Natural killer cell (primary cell): ENCODE results near the gene NID1. TPM values are rescaled to one million over a fixed set of nuclear protein-coding genes. Genes with fewer than 3 reads are reported as not detected.

Experiments
- ATAC-seq, 3 donors: fragments of 150-1000 bp in 2 of 3; fragments of 200-7000 bp in 1 of 3; cut with Tn5 transposase; 1 replicate in 1 of 3; 2 replicates in 2 of 3; pipeline ENCODE4 v1.10.0; 2021; ENCODE audit warnings: mild to moderate bottlenecking in 2 of 3, moderate library complexity in 2 of 3
- DNase-seq, 2 donors: peaks; one replicate each; pipeline versions ENCODE4 v3.0.0 to v3.0.0-alpha.2; 2013 to 2021; ENCODE audit warnings: mixed read lengths in 1 of 2
- H3K27ac ChIP-seq: one replicate; pipeline ENCODE4 v1.5.1; 2013; ENCODE audit warnings: mild to moderate bottlenecking, low read length
- H3K27me3 ChIP-seq: one replicate; pipeline ENCODE4 v1.6.1; 2013; ENCODE audit warnings: low read length; ENCODE audit not compliant: control insufficient read depth, insufficient read depth
- H3K36me3 ChIP-seq: one replicate; pipeline ENCODE4 v1.6.1; 2013; ENCODE audit warnings: low read length; ENCODE audit not compliant: control insufficient read depth, insufficient read depth
- H3K4me1 ChIP-seq: one replicate; pipeline ENCODE4 v1.6.1; 2013; ENCODE audit warnings: low read length; ENCODE audit not compliant: control insufficient read depth, insufficient read depth
- H3K4me3 ChIP-seq: one replicate; pipeline ENCODE4 v1.5.1; 2013; ENCODE audit warnings: low read length
- H3K9me3 ChIP-seq: one replicate; pipeline ENCODE4 v1.6.1; 2013; ENCODE audit warnings: low read length; ENCODE audit not compliant: control insufficient read depth, insufficient read depth
- H3K27ac Mint-ChIP-seq, 2 donors: one replicate each; pipeline ENCODE4 v1.8.0; 2022; ENCODE audit warnings: mild to moderate bottlenecking in 2 of 2, mixed read lengths in 2 of 2, moderate library complexity in 1 of 2
- H3K27me3 Mint-ChIP-seq, 2 donors: one replicate each; pipeline ENCODE4 v1.8.0; 2022; ENCODE audit warnings: low read depth in 2 of 2, mixed read lengths in 2 of 2
- H3K36me3 Mint-ChIP-seq: one replicate; pipeline ENCODE4 v1.8.0; 2022; ENCODE audit warnings: mixed read lengths
- H3K4me1 Mint-ChIP-seq, 2 donors: one replicate each; pipeline ENCODE4 v1.8.0; 2022; ENCODE audit warnings: mixed read lengths in 2 of 2
- H3K4me3 Mint-ChIP-seq: one replicate; pipeline ENCODE4 v1.8.0; 2022; ENCODE audit warnings: mild to moderate bottlenecking, moderate library complexity, mixed read lengths
- H3K9me3 Mint-ChIP-seq, 2 donors: one replicate each; pipeline ENCODE4 v1.8.0; 2022; ENCODE audit warnings: mixed read lengths in 2 of 2
- WGBS: methylation state at CpG from one replicate; pipeline ENCODE4 v1.1.7; 2013; ENCODE audit warnings: missing lambda C conversion rate; ENCODE audit not compliant: insufficient coverage; 5-methylcytosine and 5-hydroxymethylcytosine counted together
- intact Hi-C: fragments of 100-400 bp; cut with micrococcal nuclease; formaldehyde crosslinking; loops from one replicate; pipeline ENCODE4 v1.14.2; 2022
- total RNA-seq, 4 donors: library from RNA; stranded (reverse); fragments of 120-200 nt in 1 of 4; gene quantifications; one replicate each; pipeline versions ENCODE4 v1.2.3 to v1.2.4, GENCODE V29; 2013 to 2022
- TF ChIP-seq, protein P1 (sequence below): fragments of 200-600 bp; IDR thresholded peaks from one replicate; pipeline ENCODE4 v1.8.0; 2022; ENCODE audit warnings: antibody characterized with exemption

NID1 gene
- total RNA-seq, 3 donors from 2014 or later (not counting 1 experiment from before 2014, with no cell fraction given), result 0.32 to 0.92 (median 0.85) TPM

DNA sequence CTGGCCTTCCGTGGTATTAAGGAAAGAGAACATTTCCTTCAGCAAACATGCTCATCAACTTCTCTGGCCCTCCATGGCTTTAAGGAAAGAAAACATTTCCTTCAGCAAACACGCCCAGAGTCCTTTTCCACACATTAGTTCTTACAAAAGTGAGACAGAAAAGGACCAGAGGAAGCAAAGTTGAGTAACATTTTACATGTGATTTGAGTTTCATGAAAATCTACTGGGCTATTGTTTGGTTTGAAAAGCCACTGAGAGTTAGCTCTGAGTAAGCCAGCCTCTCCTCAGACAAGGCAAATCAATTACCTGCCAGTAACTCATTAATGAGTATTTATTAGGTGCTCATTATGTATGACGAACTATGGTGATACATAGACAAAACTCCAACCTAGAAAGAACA is 78.0 kb downstream of the NID1 start:
- H3K27ac ChIP-seq, result no peak overlapping the region
- 68% methylated on average over 2 of the region's 3 CpGs for WGBS

DNA sequence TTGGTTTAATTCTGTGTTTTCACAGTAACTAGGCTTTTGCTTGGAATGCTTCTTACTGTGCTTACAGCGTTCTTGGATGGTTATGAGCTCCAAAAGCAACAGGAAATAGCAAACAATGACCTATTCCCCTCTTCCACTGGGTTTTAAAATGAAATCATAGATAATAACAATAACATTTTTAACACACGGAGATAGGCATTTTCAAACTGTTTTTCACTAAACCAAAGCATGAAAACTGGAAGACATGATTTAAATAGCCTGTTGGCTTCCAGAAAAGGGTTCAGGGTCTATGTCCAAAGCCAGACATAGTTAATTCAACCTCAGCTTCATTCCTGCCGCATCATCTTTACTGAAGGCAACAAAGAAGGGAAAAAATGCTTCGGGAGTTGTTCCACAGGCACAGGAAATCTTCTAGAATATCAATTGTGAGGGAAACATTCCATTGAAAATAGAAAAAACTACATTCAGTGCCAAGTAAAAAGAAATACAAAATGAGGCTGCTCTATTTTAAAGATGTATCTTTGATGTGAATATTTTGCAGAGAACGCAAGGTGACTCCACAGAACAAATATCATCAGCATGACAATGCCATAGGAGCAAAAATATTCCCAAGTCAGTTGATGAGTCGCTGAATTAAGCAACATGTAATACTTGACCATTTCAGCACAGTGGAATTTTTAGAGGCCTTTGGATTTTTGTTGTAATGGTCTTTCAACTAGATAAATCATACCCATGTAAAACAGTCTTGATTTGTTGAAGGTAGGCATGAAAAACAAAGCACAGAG is 80.7 kb downstream of the NID1 start:
- WGBS, result 92% methylated on average over 4 of the region's 6 CpGs
- no peak overlapping the region for H3K4me3 Mint-ChIP-seq
- no peaks in the 10 kb centered on the region for H3K27me3 ChIP-seq
- peaks cover 10 to 16% of the 10 kb centered on the region in 2 donors for H3K27me3 Mint-ChIP-seq
- no peaks in the 10 kb centered on the region for H3K36me3 Mint-ChIP-seq
- no peaks in the 10 kb centered on the region for H3K9me3 ChIP-seq
- H3K36me3 ChIP-seq, result no peaks in the 10 kb centered on the region
- TF ChIP-seq, protein P1, sequence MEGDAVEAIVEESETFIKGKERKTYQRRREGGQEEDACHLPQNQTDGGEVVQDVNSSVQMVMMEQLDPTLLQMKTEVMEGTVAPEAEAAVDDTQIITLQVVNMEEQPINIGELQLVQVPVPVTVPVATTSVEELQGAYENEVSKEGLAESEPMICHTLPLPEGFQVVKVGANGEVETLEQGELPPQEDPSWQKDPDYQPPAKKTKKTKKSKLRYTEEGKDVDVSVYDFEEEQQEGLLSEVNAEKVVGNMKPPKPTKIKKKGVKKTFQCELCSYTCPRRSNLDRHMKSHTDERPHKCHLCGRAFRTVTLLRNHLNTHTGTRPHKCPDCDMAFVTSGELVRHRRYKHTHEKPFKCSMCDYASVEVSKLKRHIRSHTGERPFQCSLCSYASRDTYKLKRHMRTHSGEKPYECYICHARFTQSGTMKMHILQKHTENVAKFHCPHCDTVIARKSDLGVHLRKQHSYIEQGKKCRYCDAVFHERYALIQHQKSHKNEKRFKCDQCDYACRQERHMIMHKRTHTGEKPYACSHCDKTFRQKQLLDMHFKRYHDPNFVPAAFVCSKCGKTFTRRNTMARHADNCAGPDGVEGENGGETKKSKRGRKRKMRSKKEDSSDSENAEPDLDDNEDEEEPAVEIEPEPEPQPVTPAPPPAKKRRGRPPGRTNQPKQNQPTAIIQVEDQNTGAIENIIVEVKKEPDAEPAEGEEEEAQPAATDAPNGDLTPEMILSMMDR, result no peak
- peaks cover 9% of the 10 kb centered on the region for H3K4me1 ChIP-seq
- ATAC-seq (no peak), DNase-seq (no peak)
- intact Hi-C loops, result no loop called here
- no peaks in the 10 kb centered on the region for H3K9me3 Mint-ChIP-seq
- H3K27ac Mint-ChIP-seq, result no peak overlapping the region
- H3K4me3 ChIP-seq, result no peak overlapping the region
- no peaks in the 10 kb centered on the region for H3K4me1 Mint-ChIP-seq
- no peak overlapping the region for H3K27ac ChIP-seq

More for the DNA sequence above, 78.0 kb downstream of the NID1 start:
- Histone ChIP-seq H3K4me3 (no peak overlapping the region), H3K4me1 (no peaks in the 10 kb centered on the region), H3K9me3 (peaks cover 3% of the 10 kb centered on the region), H3K36me3 (no peaks in the 10 kb centered on the region), H3K27me3 (no peaks in the 10 kb centered on the region)
- no peak overlapping the region for H3K27ac Mint-ChIP-seq
- ATAC-seq, result no peak
- no peaks in the 10 kb centered on the region for H3K36me3 Mint-ChIP-seq
- no peaks in the 10 kb centered on the region for H3K4me1 Mint-ChIP-seq
- DNase-seq, result no peak
- H3K9me3 Mint-ChIP-seq, result peaks cover 0 to 4% of the 10 kb centered on the region in 2 donors
- TF ChIP-seq, protein P1, result no peak
- H3K4me3 Mint-ChIP-seq, result no peak overlapping the region
- H3K27me3 Mint-ChIP-seq, result peaks cover 5 to 16% of the 10 kb centered on the region in 2 donors
- intact Hi-C loops, result no loop called here

DNA sequence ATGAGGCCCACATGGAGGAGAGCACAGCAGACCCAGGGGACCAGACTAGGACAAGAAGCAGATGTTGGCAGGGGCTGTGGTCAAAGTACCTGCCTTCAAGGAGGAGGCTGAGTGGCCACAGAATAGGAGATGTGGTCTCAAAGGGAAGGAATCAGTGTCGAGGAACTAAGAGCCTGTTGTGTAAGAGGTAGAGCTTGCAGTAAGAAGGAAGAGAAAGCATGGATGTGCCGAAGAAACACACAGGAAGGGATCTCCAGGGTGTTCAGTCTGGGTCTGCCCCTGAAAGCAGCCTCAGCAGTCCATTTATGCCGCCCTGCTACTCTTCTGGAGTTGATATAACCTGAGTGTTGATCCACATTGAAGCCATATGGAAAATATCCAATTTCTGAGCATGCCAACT is 83.9 kb downstream of the NID1 start:
- no peak for ATAC-seq
- 38% methylated on average over 3 of the region's 3 CpGs for WGBS

More for the DNA sequence above, 83.9 kb downstream of the NID1 start:
- Histone ChIP-seq H3K27ac (no peak overlapping the region), H3K4me3 (no peak overlapping the region), H3K9me3 (no peaks in the 10 kb centered on the region), H3K27me3 (no peaks in the 10 kb centered on the region), H3K4me1 (peaks cover 9% of the 10 kb centered on the region), H3K36me3 (no peaks in the 10 kb centered on the region)
- H3K9me3 Mint-ChIP-seq, result no peaks in the 10 kb centered on the region
- no peak overlapping the region for H3K4me3 Mint-ChIP-seq
- DNase-seq, result no peak
- H3K27ac Mint-ChIP-seq, result no peak overlapping the region
- peaks cover 0 to 7% of the 10 kb centered on the region in 2 donors for H3K27me3 Mint-ChIP-seq
- intact Hi-C loops, result no loop called here
- TF ChIP-seq, protein P1, result no peak
- H3K4me1 Mint-ChIP-seq, result no peaks in the 10 kb centered on the region
- no peaks in the 10 kb centered on the region for H3K36me3 Mint-ChIP-seq
